HG02763 (cell line): Measurements from ENCODE around the gene LRRK1.

ENCODE experiments used
- ATAC-seq: cut with Tn5 transposase; IDR thresholded peaks from one replicate; pipeline ENCODE4 v1.9.1; 2021; ENCODE audit warnings: mild to moderate bottlenecking, moderate library complexity; ENCODE audit not compliant: unreplicated experiment

Gene LRRK1

DNA sequence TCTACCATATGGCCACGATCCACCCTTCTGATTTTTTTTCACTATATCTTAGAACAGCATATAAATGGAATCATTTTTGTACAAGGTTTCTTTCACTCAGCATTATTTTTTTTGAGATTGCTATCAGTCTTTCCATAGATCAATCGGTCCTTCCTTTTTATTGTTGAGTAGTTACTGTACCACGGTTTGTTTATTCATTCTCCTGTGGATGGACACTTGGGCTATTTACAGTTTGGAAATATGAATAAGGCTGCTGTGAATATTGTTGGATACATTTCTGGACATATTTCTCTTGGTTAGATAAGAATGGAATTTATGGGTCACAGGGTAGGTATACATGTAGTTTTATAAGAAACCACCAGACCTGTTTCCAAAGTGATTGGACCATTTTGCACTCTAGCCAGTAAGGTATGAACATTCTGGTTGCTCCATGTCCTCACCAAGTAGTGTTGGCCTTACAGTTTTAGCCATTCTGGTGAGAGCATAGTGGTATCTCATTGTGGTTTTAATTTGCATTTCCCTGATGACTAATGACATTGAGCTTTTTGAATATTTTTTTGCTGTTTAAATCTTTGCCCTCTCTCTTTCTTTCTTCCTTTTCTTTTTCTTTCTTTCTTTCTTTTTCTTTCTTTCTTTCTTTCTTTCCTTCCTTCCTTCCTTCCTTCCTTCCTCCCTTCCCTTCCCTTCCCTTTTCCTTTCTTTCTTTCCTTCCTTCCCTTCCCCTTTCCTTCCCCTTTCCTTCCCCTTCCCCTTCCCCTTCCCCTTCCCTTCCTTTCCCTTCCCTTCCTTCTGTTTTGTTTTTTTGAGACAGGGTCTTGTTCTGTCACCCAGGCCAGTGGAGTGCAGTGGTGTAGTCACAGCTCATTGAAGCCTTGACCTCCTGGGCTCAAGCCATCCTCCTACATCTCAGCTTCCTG lies 49.2 kb downstream of the LRRK1 start:
- ATAC-seq, result peak; percentile 42

DNA sequence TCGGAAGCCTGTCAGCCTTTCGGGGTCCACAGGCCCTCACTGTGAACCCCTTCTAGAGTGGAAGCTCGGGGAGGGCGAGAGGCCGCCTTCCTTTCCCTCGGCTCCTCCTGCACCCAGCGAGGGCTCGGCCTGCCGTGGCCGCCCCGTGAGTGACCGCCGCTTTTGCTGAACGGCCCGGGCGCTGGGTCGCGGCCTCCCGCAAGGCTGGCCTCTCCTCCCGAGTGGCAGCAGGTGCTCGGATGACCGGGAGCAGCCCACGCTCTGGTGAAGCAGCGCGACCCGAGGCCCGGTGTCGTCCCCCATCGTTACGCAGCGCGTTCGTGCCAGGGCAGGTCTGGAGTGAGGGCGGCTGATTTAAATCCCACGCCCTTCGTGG lies 53.8 kb downstream of the LRRK1 start:
- ATAC-seq, result no peak

GRCh38 chr15:100973351-100974111 lies 54.4 kb downstream of the LRRK1 start:
- no peak for ATAC-seq

GRCh38 chr15:100975043-100975442 lies 55.9 kb downstream of the LRRK1 start:
- ATAC-seq, result no peak

DNA sequence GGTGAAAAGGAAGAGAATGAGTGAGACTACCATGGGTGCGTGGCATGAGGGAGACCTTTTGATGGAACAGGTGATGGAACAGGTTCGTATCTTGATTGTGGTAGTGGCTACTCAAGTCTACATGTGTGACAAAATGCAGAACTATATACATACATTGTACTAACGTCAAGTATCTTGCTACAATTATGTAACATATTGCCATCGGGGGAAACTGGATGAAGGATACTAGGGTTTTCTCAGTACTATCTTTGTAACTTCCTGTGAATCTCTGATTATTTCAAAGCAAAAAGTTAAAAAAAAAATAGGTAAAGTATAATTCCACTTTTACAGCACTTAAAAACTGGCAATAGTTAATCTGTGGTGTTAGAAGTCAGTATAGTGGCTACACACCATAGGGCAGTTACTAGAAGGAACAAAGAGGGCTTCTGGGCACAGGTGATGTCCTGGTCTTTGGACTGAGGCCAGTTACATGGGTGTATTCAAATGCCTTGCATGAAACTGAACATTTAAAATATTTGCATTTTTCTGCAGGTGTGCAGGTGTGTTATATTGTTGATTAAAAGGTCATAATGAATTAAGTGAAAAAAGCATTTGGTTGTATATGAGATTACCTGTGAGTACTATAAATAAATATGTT lies 61.4 kb downstream of the LRRK1 start:
- ATAC-seq, result no peak

DNA sequence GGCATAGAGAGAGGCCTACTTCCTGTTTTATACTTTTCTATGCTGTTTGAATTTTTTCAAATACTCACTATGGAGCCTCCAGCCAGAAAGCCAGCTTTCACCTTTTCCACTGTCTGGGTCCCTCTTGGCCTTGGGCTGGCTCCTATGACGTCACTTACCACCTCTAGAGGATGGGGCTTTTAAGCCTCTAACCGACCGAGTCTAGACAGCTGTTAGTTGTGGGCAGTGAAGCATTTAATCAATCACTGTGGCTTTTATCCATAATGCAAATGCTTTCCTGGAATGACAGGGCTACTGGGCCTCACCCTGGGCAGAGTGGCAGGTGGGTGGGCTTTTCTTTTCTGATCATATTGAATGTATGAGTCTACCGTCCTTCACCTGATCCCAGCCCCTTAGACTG lies 61.9 kb downstream of the LRRK1 start:
- no peak for ATAC-seq

- ATAC-seq, result no peak
Observed at GRCh38 chr15:100983221-100983620, 64.1 kb downstream of the LRRK1 start.

GRCh38 chr15:100985401-100985800 lies 66.2 kb downstream of the LRRK1 start:
- no peak for ATAC-seq

GRCh38 chr15:100986158-100986896 lies 67.2 kb downstream of the LRRK1 start:
- no peak for ATAC-seq

DNA sequence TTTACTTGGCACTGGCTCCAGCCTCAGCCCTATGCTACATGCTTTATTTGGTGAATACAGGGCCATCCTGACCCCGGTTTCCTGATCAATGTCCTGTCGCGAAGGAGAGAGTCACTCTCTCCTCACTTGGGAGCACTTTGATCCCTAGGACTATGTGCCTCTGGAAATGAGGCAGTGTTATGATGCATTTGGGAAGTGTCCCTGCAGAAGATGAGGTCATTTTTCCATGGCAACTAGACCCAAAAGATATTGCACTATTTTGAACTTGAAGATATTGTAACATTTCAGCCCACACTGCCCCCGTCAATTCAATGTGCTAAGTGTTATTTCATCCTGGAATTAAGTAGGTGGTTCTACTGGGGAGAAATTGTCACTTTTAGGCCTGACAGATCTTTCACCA lies 68.0 kb downstream of the LRRK1 start:
- ATAC-seq, result no peak

DNA sequence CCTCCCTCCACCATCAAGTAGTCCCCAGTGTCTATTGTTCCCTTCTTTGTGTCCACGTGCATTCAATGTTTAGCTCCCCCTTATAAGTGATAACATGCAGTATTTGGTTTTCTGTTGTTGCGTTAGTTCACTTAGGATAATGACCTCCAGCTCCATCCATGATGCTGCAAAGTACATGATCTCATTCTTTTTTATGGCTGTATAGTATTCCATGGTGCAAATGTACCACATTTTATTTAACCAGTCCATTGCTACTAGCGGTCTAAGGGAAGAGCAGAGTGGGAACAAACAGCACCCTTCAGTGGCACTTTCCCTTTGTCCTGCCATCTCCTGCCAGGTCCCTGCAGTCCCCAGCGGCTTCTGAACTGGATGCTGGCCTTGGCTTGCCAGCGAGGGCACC lies 69.1 kb downstream of the LRRK1 start:
- no peak for ATAC-seq

GRCh38 chr15:100988857-100989256 lies 69.7 kb downstream of the LRRK1 start:
- no peak for ATAC-seq

GRCh38 chr15:100994597-100995446 lies 75.7 kb downstream of the LRRK1 start:
- ATAC-seq, result no peak

GRCh38 chr15:100995471-100996430 lies 76.6 kb downstream of the LRRK1 start:
- no peak for ATAC-seq

DNA sequence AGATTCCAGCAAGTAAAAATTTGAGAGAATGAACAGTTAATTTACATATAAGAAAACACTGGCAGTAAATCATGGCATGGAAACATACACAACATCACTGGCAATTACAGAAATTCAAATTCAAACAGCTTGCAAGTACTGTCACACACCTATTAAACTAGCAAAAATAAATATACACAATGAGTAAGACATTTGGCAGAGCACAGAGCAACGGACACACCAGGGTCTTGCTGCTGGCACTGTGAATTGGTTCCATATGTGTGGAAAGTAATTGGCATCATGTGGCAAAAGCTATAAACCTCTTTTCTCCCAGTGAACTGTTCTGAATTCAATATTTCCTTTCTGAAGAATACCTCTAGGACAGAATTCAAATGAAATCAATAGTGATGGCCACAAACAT lies 78.3 kb downstream of the LRRK1 start:
- ATAC-seq, result no peak

- ATAC-seq, result no peak
Observed at GRCh38 chr15:100998630-100999029, 79.5 kb downstream of the LRRK1 start.

GRCh38 chr15:100999369-100999768 lies 80.2 kb downstream of the LRRK1 start:
- ATAC-seq, result no peak

DNA sequence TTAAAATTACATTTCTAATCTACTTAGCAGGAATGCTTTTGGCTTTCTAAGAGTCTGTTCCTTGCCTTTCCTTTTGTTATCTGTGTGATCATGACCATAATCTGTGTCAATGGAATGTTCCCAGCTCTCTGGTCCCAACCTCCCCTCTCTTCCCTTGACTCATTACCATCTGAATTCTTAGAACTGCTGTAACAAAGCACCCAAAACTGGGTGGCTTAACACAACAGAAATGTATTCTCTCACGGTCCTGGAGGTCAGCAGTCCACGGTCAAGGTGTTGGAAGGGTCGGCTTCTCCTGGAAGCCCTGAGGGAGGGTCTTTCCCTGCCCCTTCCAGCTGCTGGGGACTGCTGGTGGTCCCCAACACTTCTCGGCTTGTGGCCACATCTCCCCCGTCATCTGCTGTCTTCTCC lies 81.1 kb downstream of the LRRK1 start:
- no peak for ATAC-seq

- ATAC-seq, result no peak
Observed at GRCh38 chr15:101001056-101001455, 81.9 kb downstream of the LRRK1 start.
